Left ventricle myocardium superior (tissue), 1 donor: ENCODE measurements around the gene HDAC4. TPM values are rescaled to one million over a fixed set of nuclear protein-coding genes. Genes with fewer than 3 reads are reported as not detected.

Experiments
- ATAC-seq: fragments of 200-7000 bp; cut with Tn5 transposase; one replicate; pipeline ENCODE4 v1.9.1; 2020; ENCODE audit warnings: mild to moderate bottlenecking, moderate library complexity
- DNase-seq: peaks from one replicate; pipeline ENCODE4 v3.0.0-alpha.2; 2020
- intact Hi-C: fragments of 100-400 bp; cut with micrococcal nuclease; formaldehyde crosslinking; loops from one replicate; pipeline ENCODE4 v1.11.0; 2022
- microRNA-seq: library from miRNA; unstranded; fragments of <30 nt; microRNA quantifications from one replicate; pipeline ENCODE4 v1.2.0, GENCODE V29; 2020; ENCODE audit warnings: borderline number of aligned reads
- total RNA-seq: library from RNA; stranded (reverse); fragmentation: NEBNext Ultra II Directional; extraction: Animal tissue kit (Norgen Biotek cat#: 25700); gene quantifications from one replicate; pipeline ENCODE4 v1.2.1, GENCODE V29; 2021
- donor health status: DM: no; HTN: yes; CAD: no; lungs with severe emphysema.

Gene HDAC4
- total RNA-seq, 1 donor from 2014 or later: 25.6 TPM

DNA sequence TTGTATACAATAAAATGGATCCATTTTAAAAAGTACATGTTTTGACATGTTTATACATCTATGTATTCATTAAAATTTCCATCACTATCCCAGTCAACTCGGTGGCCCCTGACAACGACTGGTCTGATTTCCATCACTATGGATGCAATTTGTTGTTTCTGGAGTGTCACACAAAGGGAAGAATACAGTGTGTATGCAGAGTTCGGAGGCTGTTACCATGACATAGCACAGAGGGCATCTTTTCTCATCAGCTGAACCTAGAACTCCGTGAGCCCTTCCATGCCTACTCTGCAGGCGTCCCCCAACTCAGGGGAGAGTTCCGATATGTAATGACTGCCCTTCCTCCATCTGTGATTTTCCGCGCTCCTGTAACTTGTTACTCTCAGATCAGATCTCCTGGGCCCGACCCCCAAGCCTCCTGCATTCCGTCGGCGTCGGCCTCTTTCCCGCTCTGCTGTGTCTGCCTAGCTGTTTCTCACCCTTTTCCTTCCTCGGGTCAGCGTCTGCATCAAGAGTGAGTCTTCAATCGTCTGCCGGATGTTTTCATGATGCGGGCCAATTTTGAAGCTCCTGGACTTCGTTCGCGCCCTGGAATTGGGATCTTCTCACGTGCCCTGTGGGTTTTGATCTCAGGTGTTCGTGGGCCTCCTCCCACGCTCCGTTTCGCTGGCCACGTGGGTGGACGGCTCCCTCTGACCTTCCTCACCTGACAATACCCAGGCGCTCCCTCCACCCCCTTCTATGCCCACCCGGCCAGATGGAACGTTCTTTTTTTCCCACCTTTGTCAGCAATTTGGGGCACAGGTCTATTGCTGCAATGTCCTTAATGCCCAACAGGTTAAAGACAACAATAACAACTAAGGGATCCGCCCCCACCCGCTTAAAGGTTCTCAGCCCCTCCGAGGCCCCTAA is 391.9 kb downstream of the HDAC4 start:
- intact Hi-C loops: no loop called here
- peak; percentile 10 for DNase-seq

DNA sequence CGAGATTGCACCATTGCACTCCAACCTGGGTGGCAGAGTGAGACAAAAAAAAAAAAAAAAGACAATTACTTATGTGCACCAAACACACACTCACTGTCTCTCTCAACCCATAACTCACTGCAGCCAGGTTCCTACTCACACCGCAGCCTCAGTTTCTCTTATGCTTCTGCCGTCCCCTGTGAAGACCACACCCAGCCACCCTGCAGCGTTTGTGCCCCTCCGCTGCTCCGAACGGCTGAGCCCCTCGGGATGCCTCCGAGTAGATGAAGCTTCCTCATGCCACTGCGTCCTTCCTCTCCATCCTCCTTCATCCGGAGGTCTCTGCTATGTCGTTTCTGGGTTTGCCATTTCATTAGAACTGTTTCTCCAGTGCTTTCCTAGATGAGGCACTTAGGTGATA is 392.8 kb downstream of the HDAC4 start:
- no peak for DNase-seq
- intact Hi-C loops: no loop called here
- no peak for ATAC-seq

More for the DNA sequence above, 391.9 kb downstream of the HDAC4 start:
- no peak for ATAC-seq

DNA sequence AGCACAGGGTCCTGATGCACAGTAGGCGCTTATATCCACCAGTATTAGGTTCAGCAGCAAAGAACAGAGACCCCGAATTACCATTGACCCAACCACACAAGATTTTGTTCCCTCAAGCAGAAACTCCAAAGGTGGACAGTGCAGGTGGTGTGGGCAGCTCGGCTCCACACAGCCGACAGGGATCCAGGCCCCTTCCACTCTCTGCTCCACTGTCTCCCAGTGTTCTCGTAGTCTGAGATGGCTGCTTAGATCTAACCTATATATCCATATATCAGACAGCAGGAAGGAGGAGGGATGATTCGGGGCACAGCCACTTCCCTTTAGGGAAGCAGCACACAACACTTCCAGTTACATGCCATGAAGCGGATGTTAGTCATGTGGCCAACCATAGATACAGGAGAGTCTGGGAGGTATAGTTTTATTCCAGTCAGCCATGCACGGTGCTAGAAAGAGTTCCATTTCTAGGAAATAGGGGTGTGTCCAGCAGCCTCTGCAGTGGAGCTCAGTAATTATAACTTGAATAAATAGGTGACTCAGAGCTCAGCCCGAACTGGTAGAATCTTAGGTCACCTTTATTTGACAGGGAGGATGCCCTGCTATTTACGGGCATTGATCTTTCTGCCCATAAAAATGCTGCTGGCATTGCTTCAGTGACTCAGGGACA is 394.1 kb downstream of the HDAC4 start:
- intact Hi-C loops: no loop called here
- DNase-seq (no peak), ATAC-seq (no peak)

DNA sequence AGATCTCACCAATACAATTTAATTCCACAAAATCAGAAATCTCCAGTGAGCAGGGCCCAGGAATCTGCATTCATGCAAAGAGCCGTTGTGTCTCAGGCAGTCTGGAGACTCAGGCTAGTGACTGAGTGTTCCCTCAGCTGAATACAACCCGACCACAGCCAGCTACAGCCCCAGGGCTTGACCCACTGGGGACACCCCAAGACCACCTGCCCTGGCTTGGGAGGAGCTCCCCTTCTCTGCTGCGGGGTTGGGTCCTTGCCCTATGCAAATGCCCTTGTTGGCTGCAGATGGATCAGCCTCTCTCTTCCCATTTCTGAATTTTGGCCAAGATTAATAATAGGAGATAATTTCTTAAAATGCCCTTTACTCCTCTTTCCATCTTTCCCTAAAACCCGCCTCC is 395.2 kb downstream of the HDAC4 start:
- DNase-seq: no peak
- intact Hi-C loops: no loop called here

DNA sequence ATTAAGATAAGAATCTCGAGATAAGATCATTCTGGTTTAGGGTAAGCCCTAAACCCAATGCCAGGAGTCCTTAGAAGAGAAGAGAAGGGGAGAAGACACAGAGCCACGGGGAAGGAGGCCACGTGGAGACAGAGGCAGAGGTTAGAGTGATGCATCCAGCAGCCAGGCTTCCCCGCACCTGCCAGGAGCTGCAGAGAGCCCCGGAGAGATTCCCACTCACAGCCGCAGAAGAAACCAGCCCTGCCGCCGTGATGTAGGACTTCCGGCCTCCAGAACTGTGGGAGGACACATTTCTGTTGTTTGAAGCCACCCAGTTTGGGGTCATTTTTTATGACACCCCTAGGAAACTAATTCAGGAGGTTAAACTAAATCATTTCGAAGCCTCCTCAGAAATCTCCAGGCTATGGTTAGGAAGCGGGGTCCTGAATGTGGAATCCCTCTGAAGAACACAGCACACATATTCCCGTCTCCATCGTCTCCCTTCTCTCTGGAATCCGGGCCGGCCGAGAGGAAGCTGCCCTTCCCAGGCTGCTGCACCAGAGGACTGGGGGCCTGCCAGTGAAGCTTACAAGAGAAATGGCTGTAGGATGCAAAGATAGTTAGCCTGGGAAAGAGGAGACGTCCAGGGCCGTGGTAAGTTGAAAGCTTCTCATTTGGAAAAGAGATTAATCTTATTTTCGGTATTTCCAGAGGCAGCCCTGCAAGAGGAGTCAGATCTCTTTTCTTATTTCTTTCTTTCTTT is 396.4 kb downstream of the HDAC4 start:
- DNase-seq (no peak), ATAC-seq (no peak)
- intact Hi-C loops: no loop called here

More for the DNA sequence above, 395.2 kb downstream of the HDAC4 start:
- ATAC-seq: no peak

DNA sequence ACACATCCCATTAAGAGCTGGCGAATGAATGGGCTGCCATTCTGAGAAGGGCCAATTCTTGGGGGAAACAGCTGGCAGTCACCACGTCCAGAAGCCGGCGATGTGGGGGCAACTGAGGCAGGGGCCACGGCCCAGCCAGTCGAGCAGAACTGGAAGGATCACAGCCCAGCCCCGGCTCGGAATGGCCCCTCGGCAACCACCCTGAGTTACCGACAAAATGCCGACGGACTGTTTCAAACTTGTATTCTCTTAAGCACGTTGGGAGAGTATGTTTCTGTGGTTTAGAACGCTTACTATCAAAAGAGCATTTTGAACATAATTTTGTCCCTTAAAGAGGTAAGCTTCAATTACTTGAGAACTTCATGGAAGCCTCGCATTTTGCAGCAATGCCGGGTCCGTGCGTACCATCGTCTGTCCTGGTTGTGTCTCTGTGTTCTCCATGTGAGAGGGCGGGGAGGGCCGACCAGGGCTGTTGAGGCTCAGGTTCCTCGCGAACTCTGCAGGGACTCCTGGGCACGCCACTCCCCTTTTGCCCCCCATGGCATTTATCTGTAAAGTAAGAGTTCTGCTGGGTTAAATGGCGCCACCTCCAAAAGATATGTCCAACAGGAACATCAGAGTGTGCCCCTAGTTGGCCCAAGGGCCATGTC is 397.1 kb downstream of the HDAC4 start:
- intact Hi-C loops: no loop called here
- no peak for ATAC-seq
- no peak for DNase-seq

DNA sequence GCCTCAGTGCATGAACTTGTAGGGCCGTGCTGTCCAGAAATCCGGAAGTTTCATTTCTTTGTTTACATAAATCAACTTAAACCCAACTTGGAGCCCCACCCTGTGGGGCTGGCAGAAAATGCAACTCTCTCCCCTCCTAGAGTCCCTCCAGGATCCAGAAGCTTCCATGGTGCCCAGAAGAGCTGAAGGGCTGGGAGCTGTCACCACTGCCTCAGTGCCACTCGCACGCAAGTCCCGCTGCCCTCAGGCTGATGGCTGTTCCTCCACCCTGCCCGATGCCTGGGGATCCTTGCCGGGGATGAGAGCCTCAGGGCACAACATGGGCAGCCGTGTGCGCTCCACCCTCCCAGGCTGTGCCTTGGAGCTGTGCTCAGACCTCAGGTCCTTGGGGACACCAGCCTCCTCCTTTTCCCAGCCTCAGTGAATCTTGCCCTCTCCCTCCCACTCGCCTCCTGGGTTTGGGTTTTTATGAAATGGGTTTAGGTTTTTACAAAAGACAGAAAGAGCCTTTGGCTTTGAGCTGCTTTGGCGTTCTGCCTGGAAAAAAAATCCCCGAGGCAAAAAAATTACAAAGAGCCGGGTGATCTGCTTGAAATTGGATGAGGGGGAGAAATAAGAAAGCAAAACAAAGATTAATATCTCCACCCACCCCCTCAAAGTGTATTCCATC is 397.7 kb downstream of the HDAC4 start:
- ATAC-seq: peak; percentile 51
- intact Hi-C loops: no loop called here
- no peak for DNase-seq

DNA sequence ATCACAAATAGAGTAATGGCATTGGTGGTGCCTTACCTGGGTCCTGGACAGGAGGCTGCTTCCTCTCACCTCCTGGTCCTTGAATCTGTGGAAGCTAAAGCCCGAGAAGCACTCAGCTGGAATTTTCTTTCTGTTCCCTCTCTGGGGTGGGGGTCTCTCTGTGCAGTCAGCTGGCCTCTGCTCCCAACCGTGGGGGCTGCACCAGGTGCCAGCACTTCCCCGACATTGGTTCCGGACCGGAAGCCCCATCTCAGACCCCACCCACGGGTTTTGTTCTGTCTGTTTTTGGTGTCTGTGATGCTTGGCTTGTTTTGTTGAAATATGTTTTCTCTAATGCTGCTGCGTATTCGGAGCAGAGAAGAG is 398.2 kb downstream of the HDAC4 start:
- DNase-seq: no peak

DNA sequence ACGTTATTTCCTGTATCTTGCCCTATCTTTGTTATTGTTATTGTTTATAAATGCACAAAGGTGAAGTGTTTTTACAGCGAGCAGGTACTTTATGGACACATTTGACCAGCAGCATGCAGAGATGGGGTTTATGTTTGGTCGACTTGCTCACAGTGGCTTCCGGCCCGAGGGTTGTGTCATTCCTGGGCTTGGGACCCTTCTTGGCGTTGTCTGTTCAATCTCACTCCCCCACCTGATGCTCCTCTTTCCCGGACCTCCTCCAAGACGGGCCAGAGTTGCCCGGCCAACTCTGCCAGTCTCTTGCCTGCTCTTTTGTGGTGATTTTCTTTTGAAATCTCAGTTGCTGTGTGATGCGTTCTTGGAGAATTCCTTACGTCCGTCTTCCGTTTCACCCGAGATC is 399.0 kb downstream of the HDAC4 start:
- no peak for ATAC-seq
- DNase-seq: no peak
- intact Hi-C loops: no loop called here

More for the DNA sequence above, 398.2 kb downstream of the HDAC4 start:
- intact Hi-C loops: no loop called here
- no peak for ATAC-seq

DNA sequence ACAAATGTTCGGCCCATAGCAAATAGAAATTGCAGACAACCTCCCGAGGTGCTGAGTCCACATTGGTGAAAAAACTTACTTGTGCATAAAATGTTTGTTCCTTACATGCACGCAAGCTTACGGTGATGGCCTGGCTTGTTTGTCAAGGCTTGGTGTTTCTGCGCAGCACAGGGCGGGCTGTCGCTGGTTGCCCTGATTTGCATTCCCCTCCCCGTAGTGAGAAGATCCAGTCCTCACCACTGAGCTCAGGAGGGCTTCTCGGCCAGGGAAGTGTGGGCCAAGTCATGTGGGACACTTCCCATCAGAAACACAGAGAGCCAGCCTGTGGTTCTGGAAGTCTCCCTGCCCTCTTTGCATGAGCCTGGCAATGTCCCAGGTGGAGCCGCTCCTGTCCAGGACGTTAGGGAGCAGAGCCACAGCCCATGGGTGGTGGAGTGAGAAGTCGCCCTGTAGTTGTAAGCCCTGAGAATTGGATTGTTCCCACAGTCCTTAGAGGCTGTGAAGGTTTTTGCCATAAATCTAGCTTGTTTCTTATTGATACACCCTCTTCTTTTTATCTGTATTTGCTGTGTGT is 400.2 kb downstream of the HDAC4 start:
- DNase-seq (no peak), ATAC-seq (no peak)
- intact Hi-C loops: no loop called here

DNA sequence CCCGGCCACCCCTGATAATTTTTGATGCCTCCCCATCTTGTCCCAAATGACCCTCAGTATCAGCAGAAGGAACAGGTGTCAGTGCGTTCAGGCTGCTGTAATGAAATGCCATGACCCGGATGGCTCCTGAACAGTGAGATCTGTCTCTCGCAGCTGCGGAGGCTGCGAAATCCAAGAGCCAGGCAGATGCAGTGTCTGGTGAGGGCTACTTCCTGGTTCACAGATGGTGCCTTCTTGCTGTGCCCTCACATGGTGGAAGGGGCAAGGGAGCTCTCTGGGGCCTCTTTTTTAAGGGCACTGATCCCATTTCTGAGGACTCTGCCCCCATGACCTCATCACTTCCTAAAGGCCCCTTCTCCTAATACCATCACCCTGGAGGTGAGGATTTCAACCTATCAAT is 400.7 kb downstream of the HDAC4 start:
- intact Hi-C loops: no loop called here
- DNase-seq (no peak), ATAC-seq (no peak)

DNA sequence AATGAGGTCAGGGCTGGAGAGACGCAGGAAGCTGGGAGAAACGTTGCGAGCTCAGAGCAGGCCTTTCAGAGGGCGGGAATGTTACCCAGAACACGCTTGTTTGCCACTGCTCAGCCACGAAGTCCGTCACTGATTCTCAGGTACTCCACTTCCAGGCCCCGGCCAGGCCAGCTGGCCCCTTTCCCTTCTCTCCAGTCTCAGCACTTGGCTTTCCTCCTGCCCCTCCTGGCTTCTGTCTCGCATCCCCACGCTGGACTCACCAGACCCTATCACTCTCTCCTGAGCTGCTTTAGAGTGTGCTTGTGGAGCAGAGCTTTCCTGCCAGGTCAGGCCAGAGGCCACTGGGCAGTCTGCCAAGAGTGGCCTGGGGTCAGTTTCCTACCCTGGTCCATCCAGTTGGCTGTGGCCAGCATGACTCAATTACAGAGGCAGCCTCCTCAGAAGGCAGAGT is 401.5 kb downstream of the HDAC4 start:
- DNase-seq: no peak
- ATAC-seq: no peak
- intact Hi-C loops: no loop called here

DNA sequence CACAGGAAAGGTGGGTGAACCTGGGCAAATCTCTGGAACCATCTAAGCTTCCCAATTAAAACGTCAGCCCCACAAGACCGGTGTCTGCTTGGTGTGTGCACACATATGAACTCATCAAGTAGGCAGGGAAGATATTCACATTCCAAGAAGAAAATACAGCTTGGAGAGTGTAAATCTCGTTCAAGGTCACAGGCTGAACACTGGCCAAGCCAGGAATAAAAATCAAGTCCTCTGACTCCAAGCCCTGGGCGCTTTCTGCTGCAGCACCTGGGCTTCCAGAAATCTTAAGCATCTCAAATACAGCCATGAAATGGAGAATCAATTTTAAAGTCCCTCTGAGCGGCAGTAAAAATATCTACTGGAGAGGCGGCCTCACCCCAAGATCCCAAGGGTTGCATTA is 402.0 kb downstream of the HDAC4 start:
- DNase-seq (no peak), ATAC-seq (no peak)
- intact Hi-C loops: no loop called here

Small RNA genes lying within 50 kb of the gene (microRNA-seq; reads per million reads assigned to microRNA genes)
- gene MIR2467 (not detected), gene MIR4269 (not detected), gene MIR4440 (not detected), gene MIR4441 (not detected)
